ENCODE measurements around the gene STRIT1.

DNA sequence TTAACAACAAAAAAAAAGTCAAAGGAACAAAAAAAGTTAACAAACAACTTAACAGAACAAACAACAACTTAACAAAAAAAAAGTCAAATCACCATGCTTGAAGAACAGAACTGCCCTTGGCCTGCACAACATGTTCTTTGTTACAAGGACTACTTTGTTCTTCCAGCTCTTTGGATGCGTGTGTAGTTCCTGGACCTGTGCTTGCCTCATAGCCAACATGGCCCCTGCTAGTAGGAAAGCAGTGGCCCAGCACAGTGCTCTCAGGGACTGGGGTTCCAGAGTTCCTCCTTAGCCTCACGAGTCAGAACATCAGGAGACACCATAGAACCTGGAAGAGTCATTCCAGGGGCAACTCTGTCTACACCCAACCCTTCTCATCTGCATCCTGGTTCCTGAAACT, 10.9 kb upstream of the STRIT1 start:
- TF ChIP-seq, protein P1, sequence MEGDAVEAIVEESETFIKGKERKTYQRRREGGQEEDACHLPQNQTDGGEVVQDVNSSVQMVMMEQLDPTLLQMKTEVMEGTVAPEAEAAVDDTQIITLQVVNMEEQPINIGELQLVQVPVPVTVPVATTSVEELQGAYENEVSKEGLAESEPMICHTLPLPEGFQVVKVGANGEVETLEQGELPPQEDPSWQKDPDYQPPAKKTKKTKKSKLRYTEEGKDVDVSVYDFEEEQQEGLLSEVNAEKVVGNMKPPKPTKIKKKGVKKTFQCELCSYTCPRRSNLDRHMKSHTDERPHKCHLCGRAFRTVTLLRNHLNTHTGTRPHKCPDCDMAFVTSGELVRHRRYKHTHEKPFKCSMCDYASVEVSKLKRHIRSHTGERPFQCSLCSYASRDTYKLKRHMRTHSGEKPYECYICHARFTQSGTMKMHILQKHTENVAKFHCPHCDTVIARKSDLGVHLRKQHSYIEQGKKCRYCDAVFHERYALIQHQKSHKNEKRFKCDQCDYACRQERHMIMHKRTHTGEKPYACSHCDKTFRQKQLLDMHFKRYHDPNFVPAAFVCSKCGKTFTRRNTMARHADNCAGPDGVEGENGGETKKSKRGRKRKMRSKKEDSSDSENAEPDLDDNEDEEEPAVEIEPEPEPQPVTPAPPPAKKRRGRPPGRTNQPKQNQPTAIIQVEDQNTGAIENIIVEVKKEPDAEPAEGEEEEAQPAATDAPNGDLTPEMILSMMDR (IDR thresholded peaks at IDR 0.05): no peak
- TF ChIP-seq POLR2A (IDR thresholded peaks at IDR 0.05) (no peak), POLR2AphosphoS5 (IDR thresholded peaks at IDR 0.05) (no peak)
